H1 (cell line): ENCODE measurements around the gene NAT9. TPM values are rescaled to one million over a fixed set of nuclear protein-coding genes. Genes with fewer than 3 reads are reported as not detected.

Source experiments
- CTCF ChIA-PET: fragments of 300-600 bp; sonication (Branson Sonifier 250); formaldehyde crosslinking; loops from one replicate; lab custom pipeline; 2021; ENCODE audit not compliant: partially characterized antibody; lab: Charles Lee
- POLR2A ChIA-PET: fragments of 300-600 bp; sonication (Branson Sonifier 250); formaldehyde crosslinking; loops from one replicate; lab custom pipeline; 2021; ENCODE audit warnings: inconsistent platforms; ENCODE audit not compliant: partially characterized antibody; lab: Charles Lee
- DNase-seq, 2 experiments: peaks; one replicate each; pipeline versions ENCODE4 v3.0.0 to v3.0.0-alpha.2; 2010 to 2022; ENCODE audit warnings: low spot score in 2 of 2, low read depth in 1 of 2, mixed read lengths in 1 of 2
- FAIRE-seq: peaks from 2 replicates; lab custom pipeline; 2011; peaks lifted over from hg19 to GRCh38; lab: Jason Lieb, UNC
- H2AFZ ChIP-seq: 2 replicates; pipeline ENCODE4 v1.8.1; 2012; ENCODE audit warnings: low read length, inconsistent platforms
- H2AK5ac ChIP-seq: 2 replicates; pipeline ENCODE4 v1.6.1; 2013; ENCODE audit warnings: low read depth, low read length
- H2BK120ac ChIP-seq: replicated peaks from 2 replicates; pipeline ENCODE3; 2013; ENCODE audit warnings: low read depth, low read length, inconsistent platforms
- H2BK12ac ChIP-seq: 2 replicates; pipeline ENCODE4 v1.6.1; 2013; ENCODE audit warnings: low read depth, low read length
- H2BK15ac ChIP-seq: 2 replicates; pipeline ENCODE4 v1.6.1; 2013; ENCODE audit warnings: low read length
- H2BK20ac ChIP-seq: 2 replicates; pipeline ENCODE4 v1.6.1; 2013; ENCODE audit warnings: low read length
- H2BK5ac ChIP-seq: 2 replicates; pipeline ENCODE4 v1.6.1; 2013; ENCODE audit warnings: low read depth, low read length
- H3K14ac ChIP-seq: 2 replicates; pipeline ENCODE4 v1.6.1; 2013; ENCODE audit warnings: inconsistent platforms; ENCODE audit not compliant: insufficient read length
- H3K18ac ChIP-seq: 2 replicates; pipeline ENCODE4 v1.6.1; 2013; ENCODE audit warnings: low read length; ENCODE audit errors: extremely low read depth
- H3K23ac ChIP-seq: 2 replicates; pipeline ENCODE4 v1.6.1; 2013; ENCODE audit warnings: inconsistent platforms; ENCODE audit not compliant: insufficient read length
- H3K23me2 ChIP-seq: 2 replicates; pipeline ENCODE4 v1.6.1; 2013; ENCODE audit warnings: low read depth, low read length
- H3K27ac ChIP-seq: 2 replicates; pipeline ENCODE4 v1.6.1; 2011; ENCODE audit warnings: low read depth, low read length, inconsistent platforms
- H3K27me3 ChIP-seq, 4 experiments: replicated peaks in 1 of 4; 1 replicate in 1 of 4; 2 replicates in 3 of 4; pipeline versions ENCODE4 v1.6.1 to v1.8.1; 2011 to 2013; ENCODE audit warnings: low read length in 3 of 4, mild to moderate bottlenecking in 3 of 4, inconsistent platforms in 2 of 4, mixed read lengths in 2 of 4, moderate library complexity in 1 of 4; ENCODE audit not compliant: control insufficient read depth in 3 of 4, insufficient read depth in 3 of 4; ENCODE audit errors: extremely low read depth in 1 of 4
- H3K36me3 ChIP-seq, 4 experiments: 2 replicates each; pipeline versions ENCODE4 v1.6.1 to v1.8.1; 2011 to 2013; ENCODE audit warnings: mild to moderate bottlenecking in 4 of 4, low read length in 3 of 4, moderate library complexity in 2 of 4, control low read depth in 1 of 4, inconsistent platforms in 1 of 4; ENCODE audit not compliant: insufficient read depth in 4 of 4, control insufficient read depth in 2 of 4
- H3K4ac ChIP-seq: replicated peaks from 2 replicates; pipeline ENCODE3; 2013; ENCODE audit warnings: low read length, low read depth, mixed read lengths, inconsistent platforms; ENCODE audit not compliant: insufficient read length
- H3K4me1 ChIP-seq, 4 experiments: replicated peaks in 1 of 4; 1 replicate in 1 of 4; 2 replicates in 3 of 4; pipeline versions ENCODE4 v1.6.1 to v1.8.1; 2011 to 2013; ENCODE audit warnings: low read length in 3 of 4, inconsistent platforms in 2 of 4, mixed read lengths in 1 of 4; ENCODE audit not compliant: insufficient read depth in 4 of 4, control insufficient read depth in 3 of 4
- H3K4me2 ChIP-seq, 2 experiments: 2 replicates each; pipeline versions ENCODE4 v1.6.1 to v1.8.1; 2011 to 2013; ENCODE audit warnings: low read depth in 2 of 2, low read length in 2 of 2, control low read depth in 1 of 2, inconsistent platforms in 1 of 2, mild to moderate bottlenecking in 1 of 2; ENCODE audit not compliant: insufficient read depth in 1 of 2
- H3K4me3 ChIP-seq, 4 experiments: fragments of 200-600, 300-600 bp in 1 of 4; sonication (generic), shearing (Covaris generic), sonication (Bioruptor Twin) in 1 of 4; 2 replicates each; pipeline versions ENCODE4 v1.5.1 to v1.8.1; 2011 to 2016; ENCODE audit warnings: low read length in 4 of 4, low read depth in 3 of 4, control low read depth in 2 of 4, inconsistent platforms in 2 of 4, mild to moderate bottlenecking in 2 of 4, mixed read lengths in 1 of 4, moderate library complexity in 1 of 4; ENCODE audit not compliant: insufficient read depth in 2 of 4; ENCODE audit errors: extremely low read depth in 1 of 4
- H3K56ac ChIP-seq: replicated peaks from 2 replicates; pipeline ENCODE3; 2013; ENCODE audit warnings: low read depth, mild to moderate bottlenecking, mixed read lengths, low read length, inconsistent platforms; ENCODE audit not compliant: insufficient read length
- H3K79me1 ChIP-seq: 2 replicates; pipeline ENCODE4 v1.6.1; 2013; ENCODE audit warnings: low read depth, low read length, control low read depth
- H3K79me2 ChIP-seq, 2 experiments: 2 replicates each; pipeline versions ENCODE4 v1.6.1 to v1.8.1; 2012 to 2013; ENCODE audit warnings: low read length in 2 of 2, mild to moderate bottlenecking in 2 of 2, inconsistent platforms in 1 of 2; ENCODE audit not compliant: insufficient read depth in 2 of 2, control insufficient read depth in 1 of 2
- H3K9ac ChIP-seq, 4 experiments: replicated peaks in 1 of 4; 1 replicate in 1 of 4; 2 replicates in 3 of 4; pipeline versions ENCODE4 v1.6.1 to v1.8.1; 2011 to 2013; ENCODE audit warnings: low read depth in 3 of 4, low read length in 3 of 4, control low read depth in 2 of 4, mild to moderate bottlenecking in 2 of 4, moderate library complexity in 2 of 4, inconsistent platforms in 1 of 4; ENCODE audit errors: extremely low read depth in 1 of 4
- H3K9me3 ChIP-seq, 2 experiments: 2 replicates each; pipeline versions ENCODE4 v1.6.1 to v1.8.1; 2012 to 2013; ENCODE audit warnings: mild to moderate bottlenecking in 2 of 2, moderate library complexity in 2 of 2, control low read depth in 1 of 2, inconsistent platforms in 1 of 2, low read depth in 1 of 2, low read length in 1 of 2, mixed read lengths in 1 of 2; ENCODE audit not compliant: insufficient read depth in 2 of 2
- H4K20me1 ChIP-seq, 2 experiments: replicated peaks in 1 of 2; 2 replicates each; pipeline versions ENCODE3 to v1.8.1; 2011 to 2013; ENCODE audit warnings: inconsistent platforms in 2 of 2, low read length in 2 of 2, mild to moderate bottlenecking in 1 of 2; ENCODE audit not compliant: insufficient read depth in 2 of 2, control insufficient read depth in 1 of 2
- H4K5ac ChIP-seq: 2 replicates; pipeline ENCODE4 v1.6.1; 2013; ENCODE audit warnings: low read length, low read depth, mixed read lengths, inconsistent platforms; ENCODE audit not compliant: insufficient read length
- H4K8ac ChIP-seq: 2 replicates; pipeline ENCODE4 v1.8.0; 2013; ENCODE audit warnings: mild to moderate bottlenecking, moderate library complexity, low read length, inconsistent platforms; ENCODE audit not compliant: insufficient read depth; ENCODE audit errors: extremely low read depth
- H4K91ac ChIP-seq: replicated peaks from 2 replicates; pipeline ENCODE3; 2013; ENCODE audit warnings: low read length, mixed read lengths, inconsistent platforms; ENCODE audit not compliant: insufficient read length
- CREB1 ChIP-seq: IDR thresholded peaks from 2 replicates; pipeline ENCODE4 v1.6.1; 2012; ENCODE audit warnings: inconsistent platforms
- E2F6 ChIP-seq: IDR thresholded peaks from 2 replicates; pipeline ENCODE4 v1.6.1; 2012; ENCODE audit warnings: inconsistent platforms
- EZH2 ChIP-seq: fragments of 200-600 bp; sonication (generic); IDR thresholded peaks from 2 replicates; pipeline ENCODE4 v1.7.1; 2012; ENCODE audit warnings: low read depth, mild to moderate bottlenecking, moderate library complexity, low read length, inconsistent platforms; ENCODE audit not compliant: severe bottlenecking
- MAX ChIP-seq: IDR thresholded peaks from 2 replicates; pipeline ENCODE4 v1.6.1; 2012; ENCODE audit warnings: inconsistent platforms
- NANOG ChIP-seq: IDR thresholded peaks from 2 replicates; pipeline ENCODE4 v1.6.1; 2011; ENCODE audit warnings: low read length, low read depth, mild to moderate bottlenecking, inconsistent platforms; ENCODE audit not compliant: insufficient read depth, poor library complexity, severe bottlenecking
- POLR2A ChIP-seq, 2 experiments: IDR thresholded peaks; 1 replicate in 1 of 2; 2 replicates in 1 of 2; pipeline ENCODE4 v1.6.1; 2011; ENCODE audit warnings: low read depth in 2 of 2, low read length in 2 of 2, mild to moderate bottlenecking in 2 of 2; ENCODE audit errors: control extremely low read depth in 1 of 2
- RBBP5 ChIP-seq: IDR thresholded peaks from 2 replicates; pipeline ENCODE4 v1.7.1; 2012; ENCODE audit warnings: low read depth, mild to moderate bottlenecking, inconsistent platforms, low read length, moderate library complexity, borderline replicate concordance
- SUZ12 ChIP-seq: fragments of 200-600 bp; sonication (generic); IDR thresholded peaks from 2 replicates; pipeline ENCODE4 v1.6.1; 2012; ENCODE audit warnings: mild to moderate bottlenecking, inconsistent platforms, low read length, moderate library complexity, mixed read lengths
- TBP ChIP-seq: IDR thresholded peaks from 2 replicates; pipeline ENCODE4 v1.6.1; 2011; ENCODE audit warnings: low read depth, low read length, improper control_type of control experiment
- ZNF274 ChIP-seq: IDR thresholded peaks from 2 replicates; pipeline ENCODE4 v1.7.0; 2012; ENCODE audit warnings: low read length, borderline replicate concordance; ENCODE audit errors: extremely low read depth
- WGBS, 2 experiments: shearing (Covaris generic) in 1 of 2; methylation state at CpG; one replicate each; pipeline versions ENCODE4 v1.1.6 to v1.1.7; 2013 to 2015; ENCODE audit warnings: low lambda C conversion rate in 2 of 2, mixed read lengths in 2 of 2, inconsistent platforms in 1 of 2, low coverage in 1 of 2, missing lambda C conversion rate in 1 of 2; ENCODE audit not compliant: insufficient replicate concordance in 2 of 2, insufficient coverage in 1 of 2, insufficient read length in 1 of 2; ENCODE audit errors: extremely low coverage in 1 of 2, missing lambda C conversion rate in 1 of 2; 5-methylcytosine and 5-hydroxymethylcytosine counted together
- polyA plus RNA-seq, 7 experiments: library from polyadenylated mRNA; depleted of rRNA in 3 of 7; stranded (reverse) in 5 of 7; unstranded in 2 of 7; fragments of >200 nt in 5 of 7; fragments of 200-250 nt in 2 of 7; gene quantifications; 1 replicate in 5 of 7; 2 replicates in 1 of 7; 4 replicates in 1 of 7; pipeline versions ENCODE4 v1.2.1 to v1.2.3, GENCODE V29; 2011 to 2013; ENCODE audit warnings: missing spikeins in 2 of 7, mixed read lengths in 2 of 7
- total RNA-seq: library from RNA; stranded (reverse); fragmentation: NEBNext Ultra II Directional; extraction: Animal tissue kit (Norgen Biotek cat#: 25700); gene quantifications from 2 replicates; pipeline ENCODE4 v1.2.1, GENCODE V29; 2021

The NAT9 gene
- total and polyA plus RNA-seq, 2 of the 8 experiments (the other 6 are each of a cell fraction or from before 2014, with no cell fraction given): 32.3 to 42.7 TPM

- H3K4me3 ChIP-seq: no peak overlapping the region
- no peak overlapping the region for H3K4me2 ChIP-seq
- no peaks in the 10 kb centered on the region for H3K36me3 ChIP-seq
- 91% methylated on average over 16 of the region's 16 CpGs; no CpG with 5 or more reads in 1 of the 2 experiments for WGBS, 2 experiments
- H3K79me2 ChIP-seq: no peaks in the 10 kb centered on the region
- H3K4me1 ChIP-seq: peaks cover 0 to 3% (median 1%) of the 10 kb centered on the region in 4 experiments; a peak in 3 of 7 replicates
- H3K56ac ChIP-seq: no peak overlapping the region
- peaks cover 3% of the 10 kb centered on the region; the same call in 1 of the 2 replicates for H3K79me1 ChIP-seq
- H4K8ac ChIP-seq: no peak overlapping the region
- H2AK5ac ChIP-seq: no peak overlapping the region
- H4K20me1 ChIP-seq: peaks cover 0 to 7% of the 10 kb centered on the region in 2 experiments
- H3K23me2 ChIP-seq: peaks cover 14% of the 10 kb centered on the region
- H2BK12ac ChIP-seq: peak overlapping the region; percentile 63; the same call in 1 of the 2 replicates
- H3K23ac ChIP-seq: no peak overlapping the region
- ChIA-PET POLR2A (no interaction called here), CTCF (interaction anchor here (1.3 to 1.4 kb wide), 2 partner anchors 14 to 73 kb away, joined by 3 read pairs; no protein-coding TSS in a partner anchor)
- H2BK15ac ChIP-seq: no peak overlapping the region
- H3K14ac ChIP-seq: no peak overlapping the region
- H3K4ac ChIP-seq: no peak overlapping the region
- peaks cover 0 to 9% of the 10 kb centered on the region in 2 experiments; a peak in 1 of 4 replicates for H3K9me3 ChIP-seq
- no peak overlapping the region; the same call in 1 of the 2 replicates for H3K27ac ChIP-seq
- no peak overlapping the region for H3K18ac ChIP-seq
- H2AFZ ChIP-seq: no peak overlapping the region
- no peak overlapping the region for H2BK5ac ChIP-seq
- no peak overlapping the region for H2BK20ac ChIP-seq
- H3K9ac ChIP-seq: no peak overlapping the region
- DNase-seq (no peak), FAIRE-seq (no peak)
- no peak overlapping the region for H4K91ac ChIP-seq
- H4K5ac ChIP-seq: no peak overlapping the region
- peaks cover 0 to 4% (median 1%) of the 10 kb centered on the region in 4 experiments; a peak in 4 of 7 replicates for H3K27me3 ChIP-seq
- no peak overlapping the region for H2BK120ac ChIP-seq
- TF ChIP-seq POLR2A (IDR thresholded peaks at IDR 0.05; ENCODE audit: control extremely low read depth in 1 of 2, low read depth in 2 of 2, low read length in 2 of 2) (no peak), TBP (no peak), SUZ12 (no peak), RBBP5 (no peak), NANOG (no peak), EZH2 (no peak), ZNF274 (no peak), E2F6 (no peak), CREB1 (no peak), MAX (no peak)
Measured at GRCh38 chr17:74730491-74731346, 45.4 kb downstream of the NAT9 start.
